AG09319 (cell line): ENCODE results near the gene OTUD5.
"Not testable (repeated sequence)": the region's sequence is repeated elsewhere in the genome, so short reads cannot be mapped to it uniquely, and the experiment has no call there.

ENCODE experiments used
- DNase-seq: peaks from one replicate; pipeline ENCODE4 v3.0.0-alpha.2; 2010; ENCODE audit warnings: low read depth; ENCODE audit errors: extremely low read depth
- TF ChIP-seq, protein P1 (sequence below): IDR thresholded peaks from 2 replicates; pipeline ENCODE4 v1.5.1; 2011; ENCODE audit warnings: low read depth, mild to moderate bottlenecking, inconsistent platforms, low read length, moderate library complexity

OTUD5 gene

GRCh38 chrX:48891402-48892288 is 65.8 kb downstream of the OTUD5 start:
- DNase-seq, result peak; percentile 65

DNA sequence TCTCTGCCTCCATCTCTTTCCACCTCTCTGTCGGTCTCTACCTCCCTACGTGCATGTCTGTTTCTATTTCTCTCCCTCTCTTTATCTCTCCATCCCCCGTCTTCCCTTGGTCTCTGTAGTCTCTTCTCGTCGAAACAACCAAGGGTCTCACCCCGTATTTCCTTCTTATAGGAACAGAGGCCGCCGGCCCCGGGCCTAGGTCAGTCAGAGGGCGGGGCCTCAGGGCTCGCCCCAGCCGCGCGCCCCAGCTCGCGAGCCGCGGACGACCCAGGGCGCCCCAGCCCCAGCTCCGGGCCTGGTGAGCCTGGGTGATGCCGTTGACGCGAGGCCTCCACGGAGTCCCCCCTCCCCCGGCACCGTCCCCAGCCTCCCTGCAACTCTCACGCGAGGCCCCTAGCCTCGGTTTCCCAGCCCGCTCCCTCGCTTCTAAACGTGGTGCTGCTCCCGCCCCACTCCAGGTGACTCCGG is 66.4 kb downstream of the OTUD5 start:
- TF ChIP-seq, protein P1, sequence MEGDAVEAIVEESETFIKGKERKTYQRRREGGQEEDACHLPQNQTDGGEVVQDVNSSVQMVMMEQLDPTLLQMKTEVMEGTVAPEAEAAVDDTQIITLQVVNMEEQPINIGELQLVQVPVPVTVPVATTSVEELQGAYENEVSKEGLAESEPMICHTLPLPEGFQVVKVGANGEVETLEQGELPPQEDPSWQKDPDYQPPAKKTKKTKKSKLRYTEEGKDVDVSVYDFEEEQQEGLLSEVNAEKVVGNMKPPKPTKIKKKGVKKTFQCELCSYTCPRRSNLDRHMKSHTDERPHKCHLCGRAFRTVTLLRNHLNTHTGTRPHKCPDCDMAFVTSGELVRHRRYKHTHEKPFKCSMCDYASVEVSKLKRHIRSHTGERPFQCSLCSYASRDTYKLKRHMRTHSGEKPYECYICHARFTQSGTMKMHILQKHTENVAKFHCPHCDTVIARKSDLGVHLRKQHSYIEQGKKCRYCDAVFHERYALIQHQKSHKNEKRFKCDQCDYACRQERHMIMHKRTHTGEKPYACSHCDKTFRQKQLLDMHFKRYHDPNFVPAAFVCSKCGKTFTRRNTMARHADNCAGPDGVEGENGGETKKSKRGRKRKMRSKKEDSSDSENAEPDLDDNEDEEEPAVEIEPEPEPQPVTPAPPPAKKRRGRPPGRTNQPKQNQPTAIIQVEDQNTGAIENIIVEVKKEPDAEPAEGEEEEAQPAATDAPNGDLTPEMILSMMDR, result no peak
- no peak for DNase-seq

More at GRCh38 chrX:48891402-48892288, 65.8 kb downstream of the OTUD5 start:
- TF ChIP-seq, protein P1, result peak; percentile 47

- no peak for DNase-seq
Observed at GRCh38 chrX:48890296-48890925, 67.0 kb downstream of the OTUD5 start.

DNA sequence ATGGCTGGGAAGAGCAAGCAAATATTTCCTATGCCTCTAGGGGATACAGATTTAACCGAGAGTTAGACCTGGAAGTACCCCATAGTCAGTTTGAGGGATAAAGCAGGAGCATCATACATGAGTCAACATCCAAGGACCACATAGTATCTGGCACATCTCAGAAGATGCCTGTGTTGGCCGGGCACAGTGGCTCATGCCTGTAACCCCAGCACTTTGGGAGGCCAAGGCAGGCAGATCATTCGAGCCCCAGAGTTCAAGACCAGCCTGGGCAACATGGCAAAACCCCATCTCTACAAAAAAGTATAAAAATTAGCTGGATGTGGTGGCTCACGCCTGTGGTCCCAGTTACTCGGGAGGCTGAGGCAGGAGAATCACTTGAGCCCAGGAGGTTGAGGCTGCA is 70.8 kb downstream of the OTUD5 start:
- not testable (repeated sequence) for DNase-seq

More at GRCh38 chrX:48890296-48890925, 67.0 kb downstream of the OTUD5 start:
- TF ChIP-seq, protein P1, result no peak

- TF ChIP-seq, protein P1, result no peak
- DNase-seq, result no peak
Observed at GRCh38 chrX:48883729-48884128, 73.7 kb downstream of the OTUD5 start.

DNA sequence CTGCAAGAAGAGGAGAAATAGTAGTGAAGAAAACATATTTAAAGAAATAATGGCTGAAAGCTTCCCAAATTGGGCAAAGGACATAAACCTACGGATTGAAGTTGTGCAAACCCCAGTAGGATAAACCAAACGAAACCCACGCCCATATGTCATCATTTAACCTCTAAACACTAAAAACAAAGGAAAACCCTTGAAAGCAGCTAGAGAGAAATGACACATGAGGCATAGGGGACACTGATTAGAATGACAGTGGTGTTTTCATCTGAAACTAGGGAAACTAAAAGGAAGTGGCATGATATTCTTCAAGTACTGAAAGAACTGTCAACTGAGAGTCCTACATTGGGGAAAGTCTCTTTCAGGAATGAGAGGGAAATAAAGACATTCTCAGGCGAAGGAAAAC is 80.5 kb downstream of the OTUD5 start:
- DNase-seq, result not testable (repeated sequence)
